A673 (cell line): Measurements from ENCODE around the gene PLCD1.

Experiments used
- CTCF ChIP-seq: fragments of 300-800, 200-600 bp; sonication (generic); conservative IDR thresholded peaks from 2 replicates; pipeline ENCODE4 v1.5.1; 2017; ENCODE audit warnings: low read depth, mild to moderate bottlenecking, antibody characterized with exemption, low read length, moderate library complexity, mixed read lengths
- EZH2 ChIP-seq: fragments of 200-600 bp; sonication (generic); IDR thresholded peaks from 2 replicates; pipeline ENCODE4 v1.6.1; 2017; ENCODE audit warnings: borderline replicate concordance, low read depth, mild to moderate bottlenecking, mixed read lengths, antibody characterized with exemption, low read length; ENCODE audit not compliant: poor library complexity, severe bottlenecking

- TF ChIP-seq CTCF (no peak), EZH2 (no peak)
These were observed 9.1 kb downstream of the PLCD1 start for GRCh38 chr3:38020342-38020726.
